Measurements from ENCODE around the gene EFNA5. TPM values are rescaled to one million over a fixed set of nuclear protein-coding genes. Genes with fewer than 3 reads are reported as not detected.

EFNA5 gene
- total and polyA plus RNA-seq, 10 of the 15 experiments (the other 5 are each of a cell fraction or from before 2014, with no cell fraction given): 0.19 to 12.6 (median 3.9) TPM

DNA sequence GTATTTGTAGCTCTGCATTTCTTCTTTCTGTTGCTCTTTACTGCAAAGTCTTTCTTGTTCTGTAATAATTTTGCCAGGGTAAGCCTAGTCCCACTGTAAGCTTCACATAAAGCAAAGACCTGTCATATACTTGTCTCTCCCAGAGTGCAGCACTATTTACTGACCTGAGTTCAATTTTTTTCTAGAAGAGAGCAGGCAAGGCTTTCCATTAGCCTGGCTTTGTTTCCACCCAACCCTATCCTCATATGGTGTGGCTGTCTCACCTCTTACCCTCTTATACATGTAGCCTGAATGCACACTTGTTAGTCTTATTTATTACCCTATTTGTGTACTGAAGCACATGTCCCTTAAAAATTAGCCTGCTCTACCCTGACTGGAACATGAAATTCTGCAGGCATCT lies 170.4 kb downstream of the EFNA5 start:
- ChIA-PET POLR2A (no interaction called here), SMC1A (ENCODE audit: uncharacterized antibody, unreplicated experiment) (interaction anchor here (0.8 to 1.2 kb wide), 2 partner anchors 25 to 43 kb away, joined by 3 read pairs; no protein-coding TSS in a partner anchor), CTCF (interaction anchor here (1.3 to 1.4 kb wide), 2 partner anchors 252 kb away, joined by 3 read pairs; no protein-coding TSS in a partner anchor), RAD21 (ENCODE audit: unreplicated experiment) (no interaction called here)
- ATAC-seq (no peak), DNase-seq (ENCODE audit: low read depth, low spot score) (no peak), FAIRE-seq (no peak)
- Histone ChIP-seq H3K36me3 (ENCODE audit: control insufficient read depth in 2 of 2, insufficient read depth in 2 of 2, low read length in 1 of 2) (no peaks in the 10 kb centered on the region; a peak in 1 of 4 replicates), H3K27me3 (replicated peaks in 1 of 2; ENCODE audit: control insufficient read depth in 2 of 2, insufficient read depth in 2 of 2, low read length in 1 of 2) (no peaks in the 10 kb centered on the region), H2AFZ (ENCODE audit: control insufficient read depth, low read depth, low read length) (no peak overlapping the region), H4K20me1 (ENCODE audit: control insufficient read depth, insufficient read depth) (no peaks in the 10 kb centered on the region), H3K9me3 (replicated peaks; ENCODE audit: control insufficient read depth, insufficient read depth, low read length) (no peaks in the 10 kb centered on the region; the same call in 1 of the 3 replicates), H3K9ac (ENCODE audit: control insufficient read depth, insufficient read depth, low read length) (no peak overlapping the region), H3K4me2 (ENCODE audit: control insufficient read depth, insufficient read depth) (no peak overlapping the region), H3K27ac (ENCODE audit: control insufficient read depth, insufficient read depth) (no peak overlapping the region), H3K4me3 (no peak overlapping the region), H3K4me1 (ENCODE audit: control insufficient read depth, insufficient read depth, low read length) (no peaks in the 10 kb centered on the region), H3K79me2 (ENCODE audit: control insufficient read depth, insufficient read depth, low read length) (0 out of 2 replicates have a peak, but pooled peaks cover 2% of the 10 kb centered on the region)
- in situ Hi-C loops (cut with MboI): no loop called here
- BruUV-seq (replicated peaks): no TSS peak
- intact Hi-C loops (cut with micrococcal nuclease; ENCODE audit: unreplicated experiment): no loop called here
- TF ChIP-seq JUND (IDR thresholded peaks at IDR 0.05; ENCODE audit: low read depth, low read length) (no peak), TCF3 (IDR thresholded peaks at IDR 0.05; ENCODE audit: borderline replicate concordance, insufficient read depth, low read depth, low read length) (no peak), ZNF24 (IDR thresholded peaks at IDR 0.05) (no peak), FOXM1 (IDR thresholded peaks at IDR 0.05; ENCODE audit: low read depth, low read length) (no peak), TARDBP (IDR thresholded peaks at IDR 0.05; ENCODE audit: borderline replicate concordance) (no peak), SREBF2 (IDR thresholded peaks at IDR 0.05; ENCODE audit: low read length) (no peak), NR2C2 (IDR thresholded peaks at IDR 0.05; ENCODE audit: borderline replicate concordance, control insufficient read depth, insufficient read length, low read depth) (no peak), NFIC (IDR thresholded peaks at IDR 0.05; ENCODE audit: low read depth, low read length) (no peak), IKZF1 (conservative IDR thresholded peaks at IDR 0.05) (no peak), SMAD1 (IDR thresholded peaks at IDR 0.05; ENCODE audit: low read depth, partially characterized antibody) (no peak)
- TF ChIP-seq, protein P1, sequence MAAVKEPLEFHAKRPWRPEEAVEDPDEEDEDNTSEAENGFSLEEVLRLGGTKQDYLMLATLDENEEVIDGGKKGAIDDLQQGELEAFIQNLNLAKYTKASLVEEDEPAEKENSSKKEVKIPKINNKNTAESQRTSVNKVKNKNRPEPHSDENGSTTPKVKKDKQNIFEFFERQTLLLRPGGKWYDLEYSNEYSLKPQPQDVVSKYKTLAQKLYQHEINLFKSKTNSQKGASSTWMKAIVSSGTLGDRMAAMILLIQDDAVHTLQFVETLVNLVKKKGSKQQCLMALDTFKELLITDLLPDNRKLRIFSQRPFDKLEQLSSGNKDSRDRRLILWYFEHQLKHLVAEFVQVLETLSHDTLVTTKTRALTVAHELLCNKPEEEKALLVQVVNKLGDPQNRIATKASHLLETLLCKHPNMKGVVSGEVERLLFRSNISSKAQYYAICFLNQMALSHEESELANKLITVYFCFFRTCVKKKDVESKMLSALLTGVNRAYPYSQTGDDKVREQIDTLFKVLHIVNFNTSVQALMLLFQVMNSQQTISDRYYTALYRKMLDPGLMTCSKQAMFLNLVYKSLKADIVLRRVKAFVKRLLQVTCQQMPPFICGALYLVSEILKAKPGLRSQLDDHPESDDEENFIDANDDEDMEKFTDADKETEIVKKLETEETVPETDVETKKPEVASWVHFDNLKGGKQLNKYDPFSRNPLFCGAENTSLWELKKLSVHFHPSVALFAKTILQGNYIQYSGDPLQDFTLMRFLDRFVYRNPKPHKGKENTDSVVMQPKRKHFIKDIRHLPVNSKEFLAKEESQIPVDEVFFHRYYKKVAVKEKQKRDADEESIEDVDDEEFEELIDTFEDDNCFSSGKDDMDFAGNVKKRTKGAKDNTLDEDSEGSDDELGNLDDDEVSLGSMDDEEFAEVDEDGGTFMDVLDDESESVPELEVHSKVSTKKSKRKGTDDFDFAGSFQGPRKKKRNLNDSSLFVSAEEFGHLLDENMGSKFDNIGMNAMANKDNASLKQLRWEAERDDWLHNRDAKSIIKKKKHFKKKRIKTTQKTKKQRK (IDR thresholded peaks at IDR 0.05; ENCODE audit: low read depth, low read length): no peak
- TF ChIP-seq, protein P2, sequence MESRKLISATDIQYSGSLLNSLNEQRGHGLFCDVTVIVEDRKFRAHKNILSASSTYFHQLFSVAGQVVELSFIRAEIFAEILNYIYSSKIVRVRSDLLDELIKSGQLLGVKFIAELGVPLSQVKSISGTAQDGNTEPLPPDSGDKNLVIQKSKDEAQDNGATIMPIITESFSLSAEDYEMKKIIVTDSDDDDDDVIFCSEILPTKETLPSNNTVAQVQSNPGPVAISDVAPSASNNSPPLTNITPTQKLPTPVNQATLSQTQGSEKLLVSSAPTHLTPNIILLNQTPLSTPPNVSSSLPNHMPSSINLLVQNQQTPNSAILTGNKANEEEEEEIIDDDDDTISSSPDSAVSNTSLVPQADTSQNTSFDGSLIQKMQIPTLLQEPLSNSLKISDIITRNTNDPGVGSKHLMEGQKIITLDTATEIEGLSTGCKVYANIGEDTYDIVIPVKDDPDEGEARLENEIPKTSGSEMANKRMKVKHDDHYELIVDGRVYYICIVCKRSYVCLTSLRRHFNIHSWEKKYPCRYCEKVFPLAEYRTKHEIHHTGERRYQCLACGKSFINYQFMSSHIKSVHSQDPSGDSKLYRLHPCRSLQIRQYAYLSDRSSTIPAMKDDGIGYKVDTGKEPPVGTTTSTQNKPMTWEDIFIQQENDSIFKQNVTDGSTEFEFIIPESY (IDR thresholded peaks at IDR 0.05): no peak
- TF ChIP-seq, protein P3, sequence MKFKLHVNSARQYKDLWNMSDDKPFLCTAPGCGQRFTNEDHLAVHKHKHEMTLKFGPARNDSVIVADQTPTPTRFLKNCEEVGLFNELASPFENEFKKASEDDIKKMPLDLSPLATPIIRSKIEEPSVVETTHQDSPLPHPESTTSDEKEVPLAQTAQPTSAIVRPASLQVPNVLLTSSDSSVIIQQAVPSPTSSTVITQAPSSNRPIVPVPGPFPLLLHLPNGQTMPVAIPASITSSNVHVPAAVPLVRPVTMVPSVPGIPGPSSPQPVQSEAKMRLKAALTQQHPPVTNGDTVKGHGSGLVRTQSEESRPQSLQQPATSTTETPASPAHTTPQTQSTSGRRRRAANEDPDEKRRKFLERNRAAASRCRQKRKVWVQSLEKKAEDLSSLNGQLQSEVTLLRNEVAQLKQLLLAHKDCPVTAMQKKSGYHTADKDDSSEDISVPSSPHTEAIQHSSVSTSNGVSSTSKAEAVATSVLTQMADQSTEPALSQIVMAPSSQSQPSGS (IDR thresholded peaks at IDR 0.05; ENCODE audit: low read length): no peak
- TF ChIP-seq, protein P4, sequence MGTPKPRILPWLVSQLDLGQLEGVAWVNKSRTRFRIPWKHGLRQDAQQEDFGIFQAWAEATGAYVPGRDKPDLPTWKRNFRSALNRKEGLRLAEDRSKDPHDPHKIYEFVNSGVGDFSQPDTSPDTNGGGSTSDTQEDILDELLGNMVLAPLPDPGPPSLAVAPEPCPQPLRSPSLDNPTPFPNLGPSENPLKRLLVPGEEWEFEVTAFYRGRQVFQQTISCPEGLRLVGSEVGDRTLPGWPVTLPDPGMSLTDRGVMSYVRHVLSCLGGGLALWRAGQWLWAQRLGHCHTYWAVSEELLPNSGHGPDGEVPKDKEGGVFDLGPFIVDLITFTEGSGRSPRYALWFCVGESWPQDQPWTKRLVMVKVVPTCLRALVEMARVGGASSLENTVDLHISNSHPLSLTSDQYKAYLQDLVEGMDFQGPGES (IDR thresholded peaks at IDR 0.05): no peak
- TF ChIP-seq, protein P5, sequence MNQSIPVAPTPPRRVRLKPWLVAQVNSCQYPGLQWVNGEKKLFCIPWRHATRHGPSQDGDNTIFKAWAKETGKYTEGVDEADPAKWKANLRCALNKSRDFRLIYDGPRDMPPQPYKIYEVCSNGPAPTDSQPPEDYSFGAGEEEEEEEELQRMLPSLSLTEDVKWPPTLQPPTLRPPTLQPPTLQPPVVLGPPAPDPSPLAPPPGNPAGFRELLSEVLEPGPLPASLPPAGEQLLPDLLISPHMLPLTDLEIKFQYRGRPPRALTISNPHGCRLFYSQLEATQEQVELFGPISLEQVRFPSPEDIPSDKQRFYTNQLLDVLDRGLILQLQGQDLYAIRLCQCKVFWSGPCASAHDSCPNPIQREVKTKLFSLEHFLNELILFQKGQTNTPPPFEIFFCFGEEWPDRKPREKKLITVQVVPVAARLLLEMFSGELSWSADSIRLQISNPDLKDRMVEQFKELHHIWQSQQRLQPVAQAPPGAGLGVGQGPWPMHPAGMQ (IDR thresholded peaks at IDR 0.05; ENCODE audit: borderline replicate concordance): no peak
